NB4 (cell line): ENCODE results near the gene SNED1.

Experiments
- CTCF ChIP-seq: IDR thresholded peaks from one replicate; pipeline ENCODE4 v1.5.1; 2012; ENCODE audit warnings: low read depth, low read length
- MAX ChIP-seq: IDR thresholded peaks from 2 replicates; pipeline ENCODE4 v1.6.1; 2011; ENCODE audit warnings: low read depth, low read length
- MYC ChIP-seq: IDR thresholded peaks from 2 replicates; pipeline ENCODE4 v1.6.1; 2011; ENCODE audit warnings: low read depth, low read length
- POLR2A ChIP-seq: IDR thresholded peaks from 2 replicates; pipeline ENCODE4 v1.6.1; 2011; ENCODE audit warnings: mild to moderate bottlenecking; ENCODE audit not compliant: insufficient read length; ENCODE audit errors: extremely low read depth

- no peak for TF ChIP-seq MAX
- no peak for TF ChIP-seq CTCF
- TF ChIP-seq MYC = no peak
- TF ChIP-seq POLR2A = no peak
These were observed 97.3 kb downstream of the SNED1 start for GRCh38 chr2:241095594-241096290.
